H54 (cell line): Measurements from ENCODE around the gene AMPD2.

ENCODE experiments used
- DNase-seq: peaks from one replicate; pipeline ENCODE4 v3.0.0; 2011; ENCODE audit warnings: low spot score, mixed read lengths; ENCODE audit not compliant: insufficient read length
- FAIRE-seq: peaks from 3 replicates; lab custom pipeline; 2011; peaks lifted over from hg19 to GRCh38; lab: Jason Lieb, UNC
- POLR2A ChIP-seq: IDR thresholded peaks from 2 replicates; pipeline ENCODE4 v1.6.1; 2011; ENCODE audit warnings: low read depth, mild to moderate bottlenecking, low read length

The AMPD2 gene

GRCh38 chr1:109619576-109620400 is at the start of gene AMPD2, which contains the start of gene GNAT2:
AMPD2 (plus strand) TSS chr1:109619837; CDS start chr1:109621176, 1,339 bp downstream.
GNAT2 (minus strand) TSS chr1:109619616; CDS start chr1:109612870, 6,746 bp downstream.
- DNase-seq (peak; percentile 70), FAIRE-seq (no peak)
- peak; percentile 43; the same call in 1 of the 2 replicates for TF ChIP-seq POLR2A

- no peak for DNase-seq
- FAIRE-seq: no peak
- TF ChIP-seq POLR2A: no peak
These were observed 49.2 kb upstream of the AMPD2 start for GRCh38 chr1:109570414-109570813.

GRCh38 chr1:109573785-109574184 is 45.9 kb upstream of the AMPD2 start:
- no peak for DNase-seq
- no peak for TF ChIP-seq POLR2A
- FAIRE-seq: peak; percentile 20

GRCh38 chr1:109578947-109579443 is 40.6 kb upstream of the AMPD2 start:
- FAIRE-seq (no peak), DNase-seq (no peak)
- TF ChIP-seq POLR2A: no peak

DNA sequence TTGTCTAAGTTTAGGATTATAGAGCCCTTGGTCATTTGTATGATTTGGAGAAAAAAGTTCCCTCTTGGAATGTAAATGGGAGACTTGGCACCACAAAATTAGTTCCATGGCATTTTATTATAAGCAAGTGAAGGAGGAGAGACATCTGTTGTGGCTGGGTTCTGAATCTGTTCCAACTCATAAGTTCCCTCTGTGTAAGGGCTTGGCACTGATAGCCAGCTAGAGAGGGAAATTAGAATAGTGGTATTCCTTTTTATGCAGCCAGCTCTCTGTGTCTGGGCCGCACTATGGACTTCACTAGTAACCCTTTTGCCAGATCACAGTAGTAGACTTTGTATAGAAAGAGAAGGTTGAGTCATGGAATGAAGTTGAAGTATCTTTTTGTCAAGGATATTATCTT is 40.1 kb upstream of the AMPD2 start:
- DNase-seq (no peak), FAIRE-seq (no peak)
- no peak for TF ChIP-seq POLR2A

GRCh38 chr1:109582021-109582420 is 37.6 kb upstream of the AMPD2 start:
- DNase-seq: no peak
- no peak for TF ChIP-seq POLR2A
- FAIRE-seq: no peak

- DNase-seq (no peak), FAIRE-seq (peak; percentile 6)
- TF ChIP-seq POLR2A: no peak
These were observed 34.9 kb upstream of the AMPD2 start for GRCh38 chr1:109584766-109585165.

DNA sequence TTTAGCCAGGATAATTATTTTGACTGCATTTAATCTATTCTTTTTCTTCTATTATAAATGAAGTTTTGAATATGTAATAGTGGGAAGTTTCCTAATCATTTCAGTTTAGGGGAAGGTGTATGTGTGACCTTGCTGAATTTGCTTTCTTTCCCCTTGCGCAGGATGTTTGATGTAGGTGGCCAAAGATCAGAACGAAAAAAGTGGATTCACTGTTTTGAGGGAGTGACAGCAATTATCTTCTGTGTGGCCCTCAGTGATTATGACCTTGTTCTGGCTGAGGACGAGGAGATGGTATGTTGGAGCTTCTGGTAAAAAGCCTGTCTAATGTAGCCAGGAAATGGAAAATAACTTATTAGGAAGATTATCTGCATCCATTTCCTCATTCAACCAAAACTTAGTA is 33.6 kb upstream of the AMPD2 start:
- DNase-seq: no peak
- no peak for FAIRE-seq
- TF ChIP-seq POLR2A: no peak

GRCh38 chr1:109589177-109589576 is 30.5 kb upstream of the AMPD2 start:
- no peak for TF ChIP-seq POLR2A
- peak; percentile 6 for FAIRE-seq

GRCh38 chr1:109589679-109590078 is 30.0 kb upstream of the AMPD2 start:
- FAIRE-seq (no peak), DNase-seq (no peak)
- no peak for TF ChIP-seq POLR2A

More at GRCh38 chr1:109589177-109589576, 30.5 kb upstream of the AMPD2 start:
- no peak for DNase-seq

GRCh38 chr1:109592916-109593315 is 26.7 kb upstream of the AMPD2 start:
- peak; percentile 48 for FAIRE-seq
- TF ChIP-seq POLR2A: no peak
- DNase-seq: no peak

- no peak for TF ChIP-seq POLR2A
- FAIRE-seq: peak; percentile 15
- DNase-seq: no peak
These were observed 24.1 kb upstream of the AMPD2 start for GRCh38 chr1:109595531-109595930.

DNA sequence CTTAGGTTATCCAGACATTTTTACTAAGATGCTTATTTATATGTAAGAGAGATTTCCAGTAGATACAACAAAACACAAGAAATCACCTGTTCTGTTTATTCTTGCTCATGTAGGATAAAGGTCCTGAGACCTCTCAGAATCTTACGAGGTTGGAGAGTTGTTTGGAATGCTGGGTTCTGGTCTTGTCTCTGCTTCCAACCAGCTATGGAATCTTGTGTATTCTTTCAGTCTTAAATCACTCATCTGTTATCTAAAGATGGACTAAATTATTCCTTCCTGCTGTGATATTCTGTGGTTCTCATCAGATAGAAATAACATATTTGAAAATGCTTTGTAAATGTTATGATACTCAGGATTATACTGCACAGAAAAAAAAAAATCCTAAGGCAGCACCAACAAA is 21.5 kb upstream of the AMPD2 start:
- TF ChIP-seq POLR2A: no peak
- DNase-seq: no peak
- peak; percentile 36 for FAIRE-seq

DNA sequence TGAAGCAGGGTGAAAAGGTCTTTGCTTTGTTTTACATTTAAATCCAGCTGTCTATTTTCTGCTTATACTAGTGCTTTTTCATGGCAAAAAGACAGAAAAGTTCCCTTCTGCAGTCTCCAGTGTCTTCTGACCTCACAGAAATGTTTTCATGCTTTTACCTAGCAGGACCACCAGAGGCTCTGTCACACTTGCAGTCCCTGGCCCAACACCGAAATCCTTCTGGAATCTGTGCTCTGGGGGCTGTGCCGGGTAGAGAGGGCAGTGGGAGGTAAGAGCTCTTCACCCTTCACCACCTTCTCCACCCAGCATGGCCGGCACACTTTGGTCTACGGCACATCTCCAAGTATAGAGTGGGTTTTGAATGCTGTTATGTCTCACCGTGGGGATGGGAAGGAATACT is 21.0 kb upstream of the AMPD2 start:
- FAIRE-seq: no peak
- TF ChIP-seq POLR2A: no peak
- DNase-seq: no peak

DNA sequence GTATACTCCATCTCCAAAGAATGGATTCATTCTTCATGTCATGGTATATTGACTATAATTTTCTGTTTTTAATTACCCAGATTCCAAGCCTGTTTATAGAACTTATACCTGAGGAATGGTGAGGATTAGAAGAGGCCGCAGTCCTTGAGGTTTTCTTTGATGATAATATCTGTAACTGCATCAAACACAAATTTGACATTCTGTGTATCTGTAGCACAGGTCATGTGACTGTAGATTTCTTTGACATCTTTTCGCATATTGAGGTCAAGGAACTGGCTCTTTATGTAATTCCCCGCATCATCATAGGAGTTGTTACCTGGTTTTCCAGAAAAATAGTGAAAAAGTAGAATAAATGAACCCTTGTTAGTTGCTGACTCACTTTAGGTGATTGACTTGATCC is 16.4 kb upstream of the AMPD2 start:
- DNase-seq: no peak
- no peak for FAIRE-seq

More for the DNA sequence above, 16.4 kb upstream of the AMPD2 start:
- TF ChIP-seq POLR2A: no peak
